CD4-positive, alpha-beta T cell treated with Interleukin-2 at 100 ng/mL for 4 hours (primary cell): ENCODE measurements around the gene RYR1.
"Not testable (repeated sequence)": the region's sequence is repeated elsewhere in the genome, so short reads cannot be mapped to it uniquely, and the experiment has no call there.

ENCODE experiments used
- DNase-seq: peaks from one replicate; pipeline ENCODE4 v3.0.0-alpha.2; 2020; ENCODE audit warnings: low spot score

RYR1 gene

GRCh38 chr19:38538793-38539528 is 105.5 kb downstream of the RYR1 start:
- peak; percentile 88 for DNase-seq

DNA sequence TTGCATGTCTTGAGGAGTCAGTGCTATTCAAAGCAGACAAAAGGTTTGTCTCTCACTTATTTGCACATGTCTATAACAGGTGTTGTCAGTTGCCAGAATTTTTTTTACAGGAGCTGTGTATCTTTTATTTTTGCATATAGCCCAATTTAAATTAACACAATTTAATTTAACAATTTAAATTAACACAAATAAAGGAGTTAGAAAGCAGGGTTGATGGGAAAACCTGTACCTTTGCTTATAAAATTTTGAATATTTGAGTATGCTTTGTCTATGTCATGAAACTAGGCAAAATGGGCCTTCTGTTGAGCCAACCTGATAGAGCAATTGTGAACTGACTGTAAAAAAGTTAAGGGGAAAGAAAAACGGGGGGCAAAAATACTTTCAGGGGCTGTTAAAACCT is 106.3 kb downstream of the RYR1 start:
- DNase-seq, result no peak

- DNase-seq, result no peak
Measured at GRCh38 chr19:38542040-38542439, 108.5 kb downstream of the RYR1 start.

DNA sequence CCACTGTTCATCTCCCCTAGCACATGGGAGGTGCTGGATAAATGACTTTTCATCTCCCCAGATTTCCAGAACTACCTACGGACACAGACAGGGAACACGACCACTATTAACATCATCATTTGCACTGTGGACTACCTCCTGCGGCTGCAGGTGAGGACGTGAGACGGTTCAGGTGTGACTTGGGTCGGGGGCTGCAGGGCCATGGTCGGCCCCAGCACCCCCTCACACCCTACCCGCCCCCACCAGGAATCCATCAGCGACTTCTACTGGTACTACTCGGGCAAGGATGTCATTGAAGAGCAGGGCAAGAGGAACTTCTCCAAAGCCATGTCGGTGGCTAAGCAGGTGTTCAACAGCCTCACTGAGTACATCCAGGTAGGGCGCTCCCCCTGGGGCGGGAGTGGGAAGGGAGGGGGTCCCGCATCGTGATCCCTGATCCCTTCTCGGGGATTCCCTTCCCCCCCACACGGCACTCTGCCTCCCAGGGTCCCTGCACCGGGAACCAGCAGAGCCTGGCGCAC is 109.9 kb downstream of the RYR1 start:
- no peak for DNase-seq

DNA sequence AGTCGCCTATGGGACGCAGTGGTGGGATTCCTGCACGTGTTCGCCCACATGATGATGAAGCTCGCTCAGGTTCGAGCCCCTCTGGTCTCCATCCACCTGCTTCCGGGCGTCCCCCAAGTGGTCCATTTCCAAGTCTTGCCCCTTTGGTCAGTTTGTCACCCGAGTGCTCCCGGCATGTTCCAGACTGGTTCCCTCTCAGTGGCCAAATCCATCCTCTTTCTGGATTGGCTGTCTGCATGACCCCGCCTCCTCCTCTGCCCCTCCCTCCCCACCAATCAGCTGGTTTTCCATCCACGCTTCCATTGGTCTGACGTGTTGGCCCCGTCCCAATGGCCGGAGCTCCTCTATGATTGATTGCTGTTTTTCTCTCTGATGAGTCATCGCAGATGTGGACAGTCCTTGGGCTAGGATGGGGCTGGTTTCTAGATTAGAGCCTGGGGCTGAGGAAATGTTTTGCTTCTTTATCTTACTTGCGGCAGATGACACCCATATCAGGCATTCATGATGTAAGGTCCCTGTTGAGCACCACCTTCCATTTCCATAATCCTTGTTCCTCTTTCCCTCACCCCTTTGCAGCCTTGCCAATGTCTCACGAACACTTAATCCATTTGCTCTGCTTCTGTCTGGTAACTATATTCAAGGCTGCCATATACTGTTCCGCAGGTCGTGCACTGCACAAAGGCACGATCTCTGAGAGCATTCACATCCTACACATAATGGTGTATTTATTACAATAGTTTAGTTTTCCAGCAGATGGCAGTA is 110.5 kb downstream of the RYR1 start:
- DNase-seq, result no peak

DNA sequence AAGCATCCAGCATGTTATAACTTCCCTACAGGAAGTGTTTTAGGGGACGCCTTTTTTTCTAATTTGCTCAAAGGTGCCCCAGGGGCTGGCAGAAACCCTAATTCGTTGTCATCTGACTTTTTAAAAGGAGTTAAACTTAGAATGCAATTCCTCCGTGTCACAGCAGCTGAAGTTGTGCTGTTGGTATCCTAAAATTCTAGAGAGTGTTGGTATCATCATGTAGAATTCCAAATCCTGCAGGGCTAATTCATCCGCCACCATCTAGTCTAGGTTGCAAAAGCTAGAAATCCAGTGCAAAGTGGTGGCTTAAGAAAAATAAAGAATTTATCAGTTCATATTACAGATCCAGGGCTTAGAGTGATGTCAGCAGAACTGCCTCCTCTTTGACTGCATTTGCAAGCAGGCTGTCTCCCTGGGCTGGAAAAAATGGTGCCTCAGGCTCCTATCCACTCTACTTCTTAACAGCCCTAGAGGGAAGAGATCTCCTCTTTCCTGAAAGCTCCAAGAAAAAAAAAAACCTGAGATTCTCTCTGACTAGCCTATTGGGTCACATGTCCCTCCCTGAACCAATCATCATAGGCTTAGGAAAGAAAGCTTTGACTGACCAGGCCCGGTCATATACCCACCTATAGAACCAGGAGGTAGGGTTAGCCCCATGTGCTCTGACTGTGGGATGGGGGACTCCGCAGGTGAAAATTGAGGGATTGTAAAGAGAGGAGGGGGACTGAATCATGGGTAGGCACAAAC is 111.3 kb downstream of the RYR1 start:
- peak; percentile 78 for DNase-seq

DNA sequence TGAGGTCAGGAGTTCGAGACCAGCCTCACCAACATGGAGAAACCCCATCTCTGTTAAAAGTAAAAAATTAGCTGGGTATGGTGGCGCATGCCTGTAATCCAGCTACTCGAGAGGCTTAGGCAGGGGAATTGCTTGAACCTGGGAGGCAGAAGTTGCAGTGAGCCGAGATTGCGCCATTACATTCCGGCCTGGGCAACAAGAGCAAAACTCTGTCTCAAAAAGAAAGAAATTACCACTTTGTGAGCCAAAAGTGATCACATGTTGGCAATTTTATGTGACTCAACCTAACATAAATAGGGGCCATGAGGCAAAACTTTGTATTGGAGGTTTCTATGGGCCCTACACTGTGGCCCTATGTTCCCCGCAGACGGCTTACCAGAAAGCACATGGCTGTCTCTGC is 112.1 kb downstream of the RYR1 start:
- no peak for DNase-seq

- no peak for DNase-seq
Measured at GRCh38 chr19:38547421-38547820, 113.9 kb downstream of the RYR1 start.

GRCh38 chr19:38549061-38549460 is 115.6 kb downstream of the RYR1 start:
- no peak for DNase-seq

DNA sequence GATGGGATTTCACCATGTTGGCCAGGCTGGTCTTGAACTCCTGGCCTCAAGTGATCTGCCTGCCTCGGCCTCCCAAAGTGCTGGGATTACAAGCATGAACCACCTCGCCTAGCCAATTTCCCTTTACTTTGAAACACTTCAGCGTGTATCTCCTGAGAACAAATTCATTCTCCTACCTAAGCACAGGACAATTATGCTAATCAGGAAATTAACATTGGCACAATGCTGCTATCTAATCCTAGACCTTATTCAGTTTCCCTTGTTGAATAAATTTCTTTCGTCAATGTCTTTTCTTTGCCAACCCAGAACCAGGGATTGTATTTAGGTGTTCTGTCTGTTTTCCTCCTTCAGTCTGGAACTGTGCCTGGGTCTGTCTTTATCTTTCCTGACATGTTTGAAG is 116.5 kb downstream of the RYR1 start:
- no peak for DNase-seq

DNA sequence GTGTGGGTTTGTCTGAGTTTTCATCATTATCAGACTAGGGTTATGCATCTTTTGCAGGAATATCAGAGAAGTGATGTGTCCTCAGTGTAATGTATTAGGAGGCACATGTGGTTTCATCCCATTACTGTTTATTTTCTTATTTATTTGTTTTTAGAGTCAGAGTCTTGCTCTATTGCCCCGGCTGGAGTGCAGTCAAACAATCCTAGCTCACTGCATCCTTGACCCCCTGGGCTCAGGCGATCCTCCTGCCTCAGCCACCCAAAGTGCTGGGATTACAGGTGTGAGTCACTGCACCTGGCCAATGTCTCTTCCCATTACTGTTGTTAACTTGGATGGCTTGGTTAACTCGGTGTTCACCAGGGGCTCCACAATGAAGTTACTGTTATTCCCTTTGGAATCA is 116.9 kb downstream of the RYR1 start:
- no peak for DNase-seq

DNA sequence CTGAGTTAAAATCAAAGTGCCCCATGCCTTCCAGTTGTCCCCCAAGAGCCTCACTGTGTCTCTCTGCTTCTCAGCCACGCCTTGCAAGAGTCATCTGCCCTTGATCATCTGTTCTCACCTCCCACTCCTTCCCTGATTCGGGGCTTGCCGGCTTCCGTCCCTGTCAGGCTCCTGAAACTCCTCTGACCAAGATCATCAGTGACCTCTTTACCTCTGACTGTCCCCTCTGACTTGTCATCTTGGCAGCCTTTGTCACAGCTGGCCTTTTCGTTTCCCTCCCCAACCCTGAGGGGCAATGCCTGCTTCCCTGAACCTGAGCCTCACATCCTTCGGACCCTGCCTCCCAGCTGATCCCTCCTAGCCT is 117.9 kb downstream of the RYR1 start:
- DNase-seq, result peak; percentile 34

- not testable (repeated sequence) for DNase-seq
Measured at GRCh38 chr19:38553239-38553638, 119.7 kb downstream of the RYR1 start.

- DNase-seq, result no peak
Measured at GRCh38 chr19:38554676-38555141, 121.2 kb downstream of the RYR1 start.

DNA sequence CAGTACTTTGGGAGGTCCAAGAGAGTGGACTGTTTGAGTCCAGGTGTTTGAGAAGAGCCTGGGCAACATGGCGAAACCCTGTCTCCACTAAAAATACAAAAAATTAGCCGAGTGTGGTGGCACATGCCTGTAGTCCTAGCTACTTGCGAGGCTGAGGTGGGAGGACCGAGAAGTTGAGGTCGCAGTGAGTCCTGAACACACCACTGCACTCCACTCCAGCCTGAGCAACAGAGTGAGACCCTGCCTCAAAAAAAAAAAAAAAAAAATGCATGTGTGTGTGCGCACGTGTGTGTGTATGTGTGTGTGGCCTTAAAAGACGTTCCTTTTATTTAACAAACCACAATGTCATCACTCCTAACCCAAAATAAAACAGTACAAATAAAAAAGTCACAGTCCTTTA is 121.7 kb downstream of the RYR1 start:
- no peak for DNase-seq

DNA sequence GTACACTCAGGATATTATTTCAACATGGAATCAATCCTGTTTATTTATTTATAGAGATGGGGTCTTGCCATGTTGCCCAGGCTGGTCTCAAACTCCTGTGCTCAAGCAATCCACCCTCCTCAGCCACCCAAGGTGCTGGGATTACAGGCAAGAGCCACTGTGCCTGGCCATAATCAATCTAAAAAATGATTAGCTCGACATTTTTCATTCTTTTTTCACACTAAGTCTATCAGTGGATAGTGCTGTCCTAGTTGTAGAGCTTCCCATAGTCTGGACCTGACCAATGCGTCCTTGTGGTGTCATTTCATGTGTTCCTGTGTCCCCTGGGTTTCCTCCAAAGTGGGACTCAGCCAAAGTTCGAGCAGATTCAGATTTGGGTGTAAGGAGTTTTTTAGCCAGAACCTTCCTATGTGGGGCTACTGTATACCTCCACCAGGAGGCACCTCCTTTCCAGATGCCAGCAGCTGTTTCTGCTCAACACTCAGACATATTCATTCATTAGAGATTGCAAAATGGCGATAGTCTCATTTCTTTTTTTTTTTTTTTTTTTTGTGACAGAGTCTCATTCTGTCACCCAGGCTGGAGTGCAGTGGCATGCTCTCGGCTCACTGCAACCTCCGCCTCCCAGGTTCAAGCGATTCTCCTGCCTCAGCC is 123.2 kb downstream of the RYR1 start:
- DNase-seq, result peak; percentile 14

- DNase-seq, result peak; percentile 63
Measured at GRCh38 chr19:38557205-38557799, 123.8 kb downstream of the RYR1 start.

DNA sequence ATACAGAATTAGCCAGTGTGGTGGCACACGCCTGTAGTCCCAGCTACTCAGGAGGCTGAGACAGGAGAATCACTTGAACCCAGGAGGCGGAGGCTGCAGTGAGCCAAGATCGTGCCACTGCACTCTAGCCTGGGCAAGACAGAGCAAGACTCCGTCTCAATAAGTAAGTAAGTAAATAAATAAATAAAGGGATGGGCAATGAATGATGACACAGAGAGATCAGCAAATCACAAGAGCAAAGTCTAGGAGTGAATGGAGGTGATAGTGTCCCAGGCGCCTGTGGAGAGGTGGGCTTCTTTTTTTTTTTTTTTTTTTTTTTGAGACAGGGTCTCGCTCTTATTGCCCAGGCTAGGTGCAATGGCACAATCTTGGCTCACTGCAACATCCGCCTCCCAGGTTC is 125.4 kb downstream of the RYR1 start:
- DNase-seq, result not testable (repeated sequence)

DNA sequence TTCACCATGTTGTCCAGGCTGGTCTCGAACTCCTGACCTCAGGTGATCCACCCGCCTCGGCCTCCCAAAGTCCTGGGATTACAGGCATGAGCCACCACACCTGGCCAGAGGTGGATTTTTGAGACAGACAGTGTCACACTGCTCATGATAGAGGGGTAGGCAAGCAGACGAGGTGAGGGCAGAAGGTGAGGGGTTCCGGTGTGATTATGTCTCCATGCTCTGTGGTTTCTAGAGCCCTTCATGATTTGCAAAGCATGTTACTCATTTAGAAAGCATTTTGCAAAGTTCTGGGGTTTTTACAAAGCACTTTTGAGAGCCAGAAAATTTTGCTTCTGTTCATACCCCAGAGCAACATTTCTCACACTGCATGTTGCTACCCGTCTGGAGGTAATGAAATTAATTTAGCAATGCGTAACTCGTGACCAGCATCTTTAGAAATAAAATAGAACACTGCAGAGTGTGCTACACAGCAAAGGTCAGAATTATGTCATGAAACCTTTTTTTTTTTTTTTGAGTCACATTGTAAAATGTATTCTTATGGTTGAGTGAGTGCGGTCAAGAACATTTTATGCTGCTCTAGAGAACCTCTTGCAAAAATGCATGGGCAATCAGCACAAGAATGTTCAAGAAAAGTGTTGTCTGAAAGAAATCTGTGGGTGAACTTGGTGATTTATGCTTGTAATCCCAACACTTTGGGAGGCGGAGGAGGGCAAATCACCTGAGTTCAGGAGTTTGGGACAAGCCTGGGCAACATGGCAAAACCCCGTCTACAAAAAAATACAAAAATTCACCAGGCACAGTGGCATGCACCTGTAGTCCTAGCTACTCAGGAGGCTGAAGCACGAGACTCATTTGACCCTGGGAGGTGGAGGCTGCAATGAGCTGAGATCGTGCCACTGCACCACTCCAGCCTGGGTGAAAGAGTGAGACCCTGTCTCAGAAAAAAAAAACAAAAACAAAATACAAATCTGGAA is 126.2 kb downstream of the RYR1 start:
- DNase-seq, result peak; percentile 64

DNA sequence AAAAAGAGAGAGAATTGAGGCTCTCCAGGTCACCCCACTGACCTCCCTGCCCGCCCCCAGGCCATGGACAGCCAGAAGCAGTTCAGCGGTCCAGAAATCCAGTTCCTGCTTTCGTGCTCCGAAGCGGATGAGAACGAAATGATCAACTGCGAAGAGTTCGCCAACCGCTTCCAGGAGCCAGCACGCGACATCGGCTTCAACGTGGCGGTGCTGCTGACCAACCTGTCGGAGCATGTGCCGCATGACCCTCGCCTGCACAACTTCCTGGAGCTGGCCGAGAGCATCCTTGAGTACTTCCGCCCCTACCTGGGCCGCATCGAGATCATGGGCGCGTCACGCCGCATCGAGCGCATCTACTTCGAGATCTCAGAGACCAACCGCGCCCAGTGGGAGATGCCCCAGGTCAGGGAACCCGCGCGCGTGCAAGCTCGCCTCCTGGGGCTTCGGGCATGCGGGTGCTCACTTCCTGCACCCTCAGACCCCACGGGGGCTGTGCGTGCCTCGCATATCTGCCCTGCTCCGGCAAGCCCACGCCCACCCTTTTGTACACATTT is 127.6 kb downstream of the RYR1 start:
- DNase-seq, result no peak
